ENCODE measurements around the gene PAK5.

DNA sequence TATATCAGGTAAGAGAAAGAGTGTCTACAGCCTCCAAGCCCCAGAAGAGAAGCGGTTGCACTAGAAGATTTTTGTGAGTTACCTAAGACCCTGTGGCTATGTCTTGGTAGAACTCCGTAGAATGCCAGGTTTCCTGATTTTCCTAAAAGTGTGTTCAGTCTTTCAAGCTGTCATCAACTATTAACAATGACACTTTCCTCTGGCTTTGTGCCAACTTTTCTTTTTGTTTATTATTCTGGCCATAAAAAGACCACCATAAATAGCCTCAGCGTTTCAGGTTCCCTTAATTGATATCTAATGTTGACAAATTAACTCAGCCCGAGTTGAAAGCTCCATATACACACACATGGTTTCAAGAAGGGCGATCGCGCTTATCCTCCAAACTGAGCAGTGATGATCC is 1.2 kb downstream of the PAK5 start:
- no peak for TF ChIP-seq U2AF2 (IDR thresholded peaks at IDR 0.05; ENCODE audit: low read depth, low read length)
- no peak for TF ChIP-seq ZNF382 (CRISPR knock-in tag; IDR thresholded peaks at IDR 0.05; ENCODE audit: borderline replicate concordance)
- TF ChIP-seq ZNF460 (CRISPR knock-in tag; IDR thresholded peaks at IDR 0.05; ENCODE audit: borderline replicate concordance), result no peak
- no peak for TF ChIP-seq ZNF407 (CRISPR knock-in tag; IDR thresholded peaks at IDR 0.05; ENCODE audit: not compliant biosample characterization)
- no peak for TF ChIP-seq REST (IDR thresholded peaks at IDR 0.05; ENCODE audit: borderline replicate concordance in 1 of 2, low read depth in 1 of 2, low read length in 2 of 2)
- no peak for TF ChIP-seq ZSCAN29 (CRISPR knock-in tag; conservative IDR thresholded peaks at IDR 0.05)
- TF ChIP-seq, protein P1, sequence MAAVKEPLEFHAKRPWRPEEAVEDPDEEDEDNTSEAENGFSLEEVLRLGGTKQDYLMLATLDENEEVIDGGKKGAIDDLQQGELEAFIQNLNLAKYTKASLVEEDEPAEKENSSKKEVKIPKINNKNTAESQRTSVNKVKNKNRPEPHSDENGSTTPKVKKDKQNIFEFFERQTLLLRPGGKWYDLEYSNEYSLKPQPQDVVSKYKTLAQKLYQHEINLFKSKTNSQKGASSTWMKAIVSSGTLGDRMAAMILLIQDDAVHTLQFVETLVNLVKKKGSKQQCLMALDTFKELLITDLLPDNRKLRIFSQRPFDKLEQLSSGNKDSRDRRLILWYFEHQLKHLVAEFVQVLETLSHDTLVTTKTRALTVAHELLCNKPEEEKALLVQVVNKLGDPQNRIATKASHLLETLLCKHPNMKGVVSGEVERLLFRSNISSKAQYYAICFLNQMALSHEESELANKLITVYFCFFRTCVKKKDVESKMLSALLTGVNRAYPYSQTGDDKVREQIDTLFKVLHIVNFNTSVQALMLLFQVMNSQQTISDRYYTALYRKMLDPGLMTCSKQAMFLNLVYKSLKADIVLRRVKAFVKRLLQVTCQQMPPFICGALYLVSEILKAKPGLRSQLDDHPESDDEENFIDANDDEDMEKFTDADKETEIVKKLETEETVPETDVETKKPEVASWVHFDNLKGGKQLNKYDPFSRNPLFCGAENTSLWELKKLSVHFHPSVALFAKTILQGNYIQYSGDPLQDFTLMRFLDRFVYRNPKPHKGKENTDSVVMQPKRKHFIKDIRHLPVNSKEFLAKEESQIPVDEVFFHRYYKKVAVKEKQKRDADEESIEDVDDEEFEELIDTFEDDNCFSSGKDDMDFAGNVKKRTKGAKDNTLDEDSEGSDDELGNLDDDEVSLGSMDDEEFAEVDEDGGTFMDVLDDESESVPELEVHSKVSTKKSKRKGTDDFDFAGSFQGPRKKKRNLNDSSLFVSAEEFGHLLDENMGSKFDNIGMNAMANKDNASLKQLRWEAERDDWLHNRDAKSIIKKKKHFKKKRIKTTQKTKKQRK (IDR thresholded peaks at IDR 0.05; ENCODE audit: low read length), result no peak
- no peak for TF ChIP-seq PREB (CRISPR knock-in tag; IDR thresholded peaks at IDR 0.05)
- TF ChIP-seq ATF1 (CRISPR knock-in tag; IDR thresholded peaks at IDR 0.05), result no peak
- TF ChIP-seq ZFP90 (CRISPR knock-in tag; IDR thresholded peaks at IDR 0.05; ENCODE audit: borderline replicate concordance), result no peak
- TF ChIP-seq, protein P2, sequence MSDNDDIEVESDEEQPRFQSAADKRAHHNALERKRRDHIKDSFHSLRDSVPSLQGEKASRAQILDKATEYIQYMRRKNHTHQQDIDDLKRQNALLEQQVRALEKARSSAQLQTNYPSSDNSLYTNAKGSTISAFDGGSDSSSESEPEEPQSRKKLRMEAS (IDR thresholded peaks at IDR 0.05), result no peak
- no peak for TF ChIP-seq CTCF (CRISPR knock-in tag; IDR thresholded peaks at IDR 0.05)
- TF ChIP-seq ZMAT5 (CRISPR knock-in tag; IDR thresholded peaks at IDR 0.05; ENCODE audit: borderline replicate concordance, low read depth), result no peak
- no peak for TF ChIP-seq AKAP8 (CRISPR knock-in tag; IDR thresholded peaks at IDR 0.05)
